KMS-11 (cell line): Measurements from ENCODE around the gene PADI1.

Source experiments
- H2AFZ ChIP-seq: fragments of 200-600 bp; sonication (generic); 2 replicates; pipeline ENCODE4 v1.6.1; 2016; ENCODE audit warnings: antibody characterized with exemption, mixed run types, low read depth
- H3K27ac ChIP-seq: fragments of 200-600 bp; sonication (generic); 2 replicates; pipeline ENCODE4 v1.6.1; 2016; ENCODE audit warnings: mild to moderate bottlenecking, mixed run types
- H3K27me3 ChIP-seq: fragments of 200-600 bp; sonication (generic); 2 replicates; pipeline ENCODE4 v1.6.1; 2017; ENCODE audit warnings: mild to moderate bottlenecking, low read depth, mixed run types, moderate library complexity; ENCODE audit not compliant: insufficient read depth
- H3K36me3 ChIP-seq: fragments of 200-600 bp; sonication (generic); 2 replicates; pipeline ENCODE4 v1.6.1; 2017; ENCODE audit warnings: mild to moderate bottlenecking, mixed run types; ENCODE audit not compliant: insufficient read depth
- H3K4me1 ChIP-seq: fragments of 200-600 bp; sonication (generic); 2 replicates; pipeline ENCODE4 v1.6.1; 2016; ENCODE audit warnings: mild to moderate bottlenecking, low read depth, mixed run types; ENCODE audit not compliant: poor library complexity, severe bottlenecking
- H3K4me2 ChIP-seq: fragments of 200-600 bp; sonication (generic); 2 replicates; pipeline ENCODE4 v1.7.0; 2016; ENCODE audit warnings: mild to moderate bottlenecking, mixed run types
- H3K4me3 ChIP-seq: fragments of 200-600 bp; sonication (generic); IDR thresholded peaks from 2 replicates; pipeline ENCODE4 v1.6.1; 2017; ENCODE audit warnings: low read depth, low read length, mixed read lengths; ENCODE audit not compliant: insufficient read depth
- H3K79me2 ChIP-seq: fragments of 200-600 bp; sonication (generic); 2 replicates; pipeline ENCODE4 v1.6.1; 2016; ENCODE audit warnings: low read depth, mixed run types; ENCODE audit not compliant: insufficient read depth
- H3K9ac ChIP-seq: fragments of 200-600 bp; sonication (generic); 2 replicates; pipeline ENCODE4 v1.6.1; 2016; ENCODE audit warnings: mild to moderate bottlenecking, mixed run types
- H4K20me1 ChIP-seq: fragments of 200-600 bp; sonication (generic); 2 replicates; pipeline ENCODE4 v1.6.1; 2016; ENCODE audit warnings: mild to moderate bottlenecking, mixed run types; ENCODE audit not compliant: insufficient read depth
- CTCF ChIP-seq: fragments of 200-600 bp; sonication (generic); conservative IDR thresholded peaks from 2 replicates; pipeline ENCODE4 v1.6.1; 2017; ENCODE audit warnings: low read depth, mild to moderate bottlenecking, antibody characterized with exemption, low read length, moderate library complexity, mixed read lengths

PADI1 gene

GRCh38 chr1:17216078-17216477, 11.2 kb downstream of the PADI1 start:
- Histone ChIP-seq H3K79me2 (no peaks in the 10 kb centered on the region), H3K4me3 (no peak overlapping the region), H4K20me1 (no peaks in the 10 kb centered on the region), H3K27ac (no peak overlapping the region), H3K27me3 (peaks cover 51% of the 10 kb centered on the region), H3K4me2 (no peak overlapping the region), H3K4me1 (no peaks in the 10 kb centered on the region), H3K36me3 (no peaks in the 10 kb centered on the region), H2AFZ (no peak overlapping the region), H3K9ac (no peak overlapping the region)
- TF ChIP-seq CTCF, result no peak

- Histone ChIP-seq H3K36me3 (no peaks in the 10 kb centered on the region), H4K20me1 (no peaks in the 10 kb centered on the region), H3K4me2 (no peak overlapping the region), H3K27ac (no peak overlapping the region), H3K4me1 (no peaks in the 10 kb centered on the region), H3K9ac (no peak overlapping the region), H3K27me3 (peaks cover 40% of the 10 kb centered on the region), H3K4me3 (no peak overlapping the region), H3K79me2 (no peaks in the 10 kb centered on the region), H2AFZ (no peak overlapping the region)
- TF ChIP-seq CTCF, result no peak
Observed at GRCh38 chr1:17217607-17218006, 12.7 kb downstream of the PADI1 start.

- no peak overlapping the region for H3K4me3 ChIP-seq
- H3K36me3 ChIP-seq, result no peaks in the 10 kb centered on the region
- H3K4me2 ChIP-seq, result no peak overlapping the region
- no peak overlapping the region for H3K9ac ChIP-seq
- H3K4me1 ChIP-seq, result no peaks in the 10 kb centered on the region
- no peak for TF ChIP-seq CTCF
- H3K27ac ChIP-seq, result no peak overlapping the region
- no peaks in the 10 kb centered on the region for H3K79me2 ChIP-seq
- H4K20me1 ChIP-seq, result no peaks in the 10 kb centered on the region
- no peak overlapping the region for H2AFZ ChIP-seq
- peaks cover 29% of the 10 kb centered on the region for H3K27me3 ChIP-seq
Observed at GRCh38 chr1:17218939-17219338, 14.0 kb downstream of the PADI1 start.

GRCh38 chr1:17220287-17220686, 15.4 kb downstream of the PADI1 start:
- Histone ChIP-seq H3K4me3 (no peak overlapping the region), H3K79me2 (no peaks in the 10 kb centered on the region), H3K9ac (no peak overlapping the region), H3K4me1 (no peaks in the 10 kb centered on the region), H2AFZ (no peak overlapping the region), H3K4me2 (no peak overlapping the region), H3K36me3 (no peaks in the 10 kb centered on the region), H4K20me1 (no peaks in the 10 kb centered on the region), H3K27me3 (peaks cover 31% of the 10 kb centered on the region; the same call in 1 of the 2 replicates), H3K27ac (no peak overlapping the region)
- no peak for TF ChIP-seq CTCF
